GM21737 (cell line): ENCODE data around the gene GDPD1.
"Not testable (repeated sequence)": the region's sequence is repeated elsewhere in the genome, so short reads cannot be mapped to it uniquely, and the experiment has no call there.

Experiments used
- ATAC-seq: cut with Tn5 transposase; IDR thresholded peaks from one replicate; pipeline ENCODE4 v1.9.1; 2021; ENCODE audit warnings: mild to moderate bottlenecking, moderate library complexity; ENCODE audit not compliant: unreplicated experiment

Gene GDPD1

DNA sequence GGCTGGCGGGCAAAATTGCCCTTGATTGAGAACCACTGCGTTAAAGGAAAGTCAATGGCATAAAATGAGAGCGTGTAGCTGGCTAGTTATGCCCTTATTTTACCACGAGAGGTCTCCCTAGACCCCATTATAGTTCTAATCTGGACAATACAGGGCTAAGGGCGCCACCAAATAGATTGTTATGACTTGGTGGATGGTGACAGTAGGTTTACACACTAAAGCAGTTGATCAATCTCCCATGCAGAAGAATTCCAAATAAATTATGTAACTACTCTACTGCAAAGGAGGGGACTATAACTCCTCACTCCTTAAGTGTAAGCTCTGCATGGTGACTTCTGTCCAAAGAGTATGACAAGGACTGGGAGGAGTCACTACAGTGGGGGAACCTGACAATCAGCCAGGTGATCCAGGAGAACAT is 90.7 kb downstream of the GDPD1 start:
- ATAC-seq = peak; percentile 67

GRCh38 chr17:59311521-59311920 is 91.2 kb downstream of the GDPD1 start:
- not testable (repeated sequence) for ATAC-seq

DNA sequence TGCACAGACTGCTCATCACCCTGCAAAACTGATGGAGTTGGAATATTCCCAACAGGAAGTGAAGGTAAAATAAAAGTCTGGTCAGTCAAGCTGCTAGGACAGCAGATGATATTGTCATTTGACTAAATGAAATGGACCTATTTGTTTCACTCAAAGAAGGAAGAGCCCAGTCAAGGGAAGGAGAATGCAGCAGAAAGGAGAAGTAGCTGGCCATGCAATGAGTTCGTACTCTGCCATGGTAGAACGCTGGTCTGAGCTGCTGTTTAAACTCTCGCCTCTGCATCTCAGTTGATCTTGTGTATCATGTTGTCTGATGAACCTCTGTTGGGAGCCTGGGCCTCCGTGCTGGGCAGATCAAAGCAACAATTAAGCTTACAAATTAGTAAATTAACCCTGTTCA is 95.6 kb downstream of the GDPD1 start:
- no peak for ATAC-seq
